Panc1 (cell line): ENCODE data around the gene CRTAC1. TPM values are rescaled to one million over a fixed set of nuclear protein-coding genes. Genes with fewer than 3 reads are reported as not detected.

Experiments used
- ATAC-seq: fragments of 200-7000 bp; cut with Tn5 transposase; 2 replicates; pipeline ENCODE4 v1.9.1; 2020; ENCODE audit warnings: mild to moderate bottlenecking, moderate library complexity
- BruUV-seq: library from RNA; stranded (reverse); fragments of 400-500 nt; replicated peaks from 2 replicates; lab custom pipeline; 2021; lab: Mats Ljungman, UMichigan
- CTCF ChIA-PET: fragments of 300-600 bp; sonication (Branson Sonifier 250); formaldehyde crosslinking; loops from one replicate; lab custom pipeline; 2022; ENCODE audit warnings: antibody characterized with exemption; lab: Charles Lee
- POLR2A ChIA-PET: fragments of 300-600 bp; sonication (Branson Sonifier 250); formaldehyde crosslinking; loops from one replicate; lab custom pipeline; 2022; ENCODE audit warnings: antibody characterized with exemption; lab: Charles Lee
- DNase-seq: peaks from one replicate; pipeline ENCODE4 v3.0.0-alpha.2; 2010; ENCODE audit warnings: low read depth, low spot score
- H3K27ac ChIP-seq: 2 replicates; pipeline ENCODE4 v1.5.1; 2011; ENCODE audit warnings: mild to moderate bottlenecking, low read length, inconsistent platforms
- H3K27me3 ChIP-seq: fragments of 200-500 bp; sonication (Bioruptor generic); 2 replicates; pipeline ENCODE4 v1.6.0; 2014; ENCODE audit warnings: low read length, inconsistent platforms; ENCODE audit not compliant: control insufficient read depth, insufficient read depth
- H3K36me3 ChIP-seq: fragments of 200-500 bp; sonication (Bioruptor generic); 2 replicates; pipeline ENCODE4 v1.5.1; 2014; ENCODE audit warnings: inconsistent platforms, mild to moderate bottlenecking, low read length, moderate library complexity; ENCODE audit not compliant: control insufficient read depth, insufficient read depth
- H3K4me1 ChIP-seq: 2 replicates; pipeline ENCODE4 v1.5.1; 2011; ENCODE audit warnings: inconsistent platforms, mild to moderate bottlenecking, low read length, moderate library complexity; ENCODE audit not compliant: control insufficient read depth, insufficient read depth
- H3K4me3 ChIP-seq, 2 experiments: 2 replicates each; pipeline ENCODE4 v1.5.1; 2011 to 2012; ENCODE audit warnings: low read depth in 2 of 2, low read length in 2 of 2, mild to moderate bottlenecking in 2 of 2, inconsistent platforms in 1 of 2, moderate library complexity in 1 of 2
- H3K9me3 ChIP-seq: fragments of 200-500 bp; sonication (Bioruptor generic); 2 replicates; pipeline ENCODE4 v1.5.1; 2014; ENCODE audit warnings: low read depth, mild to moderate bottlenecking, inconsistent platforms, low read length, moderate library complexity; ENCODE audit not compliant: control insufficient read depth, insufficient read depth
- POLR2AphosphoS5 ChIP-seq: IDR thresholded peaks from 2 replicates; pipeline ENCODE4 v1.6.1; 2012; ENCODE audit warnings: mild to moderate bottlenecking, low read depth, low read length, moderate library complexity
- SIN3A ChIP-seq: IDR thresholded peaks from 2 replicates; pipeline ENCODE4 v1.6.1; 2012; ENCODE audit warnings: low read depth, mild to moderate bottlenecking, low read length, moderate library complexity, borderline replicate concordance; ENCODE audit not compliant: insufficient read depth
- TCF7L2 ChIP-seq: IDR thresholded peaks from 2 replicates; pipeline ENCODE4 v1.6.1; 2011; ENCODE audit warnings: mild to moderate bottlenecking, low read depth, low read length, inconsistent platforms
- in situ Hi-C: cut with HindIII; loops from 2 replicates; pipeline ENCODE4 v1.10.0; 2016; ENCODE audit warnings: low sequenced_read_pairs, low pct_unique_long_range_greater_than_20kb
- intact Hi-C: fragments of 100-400 bp; cut with micrococcal nuclease; formaldehyde crosslinking; loops from one replicate; pipeline ENCODE4 v1.10.0; 2022; ENCODE audit not compliant: unreplicated experiment
- total RNA-seq: library from RNA; stranded (reverse); gene quantifications from one replicate; pipeline ENCODE4 v1.2.1, GENCODE V29; 2021; ENCODE audit not compliant: unreplicated experiment
- TF ChIP-seq, protein P1 (sequence below), 2 experiments: IDR thresholded peaks; 2 replicates each; pipeline ENCODE4 v1.6.1; 2011 to 2012; ENCODE audit warnings: low read depth in 2 of 2, control low read depth in 1 of 2, low read length in 1 of 2, mild to moderate bottlenecking in 1 of 2, moderate library complexity in 1 of 2; ENCODE audit not compliant: insufficient read depth in 1 of 2
- TF ChIP-seq, protein P2 (sequence below): fragments of 450-650 bp; IDR thresholded peaks from 2 replicates; pipeline ENCODE4 v1.5.1; 2017; ENCODE audit warnings: mild to moderate bottlenecking

The CRTAC1 gene
- total RNA-seq, 1 experiment from 2014 or later: 0.23 TPM

DNA sequence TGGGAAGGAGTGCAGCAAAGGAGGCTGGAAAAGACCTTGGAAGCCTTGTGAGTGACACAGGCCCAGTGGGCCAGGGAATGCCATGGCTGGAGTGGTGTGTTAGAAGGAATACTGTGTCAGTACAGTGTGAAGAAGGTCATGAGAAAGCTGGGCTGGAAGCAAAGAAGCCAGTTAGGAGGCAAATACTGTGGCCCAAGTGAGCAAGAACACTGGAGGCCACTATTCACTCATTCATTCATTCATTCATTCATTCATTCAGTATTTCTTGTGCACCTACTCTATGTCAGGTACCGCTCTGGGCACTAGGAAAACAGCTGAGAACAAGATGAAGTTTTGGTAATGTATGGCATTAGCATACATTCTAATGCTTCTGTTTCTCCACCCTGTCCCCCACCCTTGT is 9.6 kb downstream of the CRTAC1 start:
- H3K27ac ChIP-seq: no peak overlapping the region
- peaks cover 20% of the 10 kb centered on the region for H3K27me3 ChIP-seq
- TF ChIP-seq SIN3A: no peak
- H3K4me1 ChIP-seq: no peaks in the 10 kb centered on the region
- in situ Hi-C loops: no loop called here
- H3K9me3 ChIP-seq: no peaks in the 10 kb centered on the region
- POLR2A ChIA-PET: no interaction called here
- no peak for DNase-seq
- CTCF ChIA-PET: no interaction called here
- no TSS peak for BruUV-seq
- no peak overlapping the region for H3K4me3 ChIP-seq
- intact Hi-C loops: no loop called here
- ATAC-seq: no peak
- no peaks in the 10 kb centered on the region for H3K36me3 ChIP-seq

DNA sequence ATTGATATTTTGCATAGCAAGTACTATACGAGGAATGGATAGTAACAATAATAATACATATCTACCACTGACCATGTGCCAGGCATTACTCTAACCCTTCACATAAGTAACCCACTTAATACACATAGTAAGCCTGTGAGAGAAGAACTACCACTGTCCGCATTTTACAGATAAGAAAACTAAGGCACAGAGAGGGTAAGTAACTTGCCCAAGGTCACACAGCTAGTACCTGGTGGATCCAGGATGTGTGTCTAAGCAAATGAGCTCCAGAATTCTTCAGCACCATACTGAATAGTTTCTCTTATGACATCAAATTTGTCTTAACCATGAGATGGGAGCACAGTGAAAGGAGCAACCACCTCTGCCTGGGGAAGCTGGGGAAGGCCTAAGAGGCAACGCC is 10.2 kb downstream of the CRTAC1 start:
- H3K4me3 ChIP-seq: no peak overlapping the region
- ChIA-PET POLR2A (no interaction called here), CTCF (no interaction called here)
- H3K27me3 ChIP-seq: peaks cover 23% of the 10 kb centered on the region
- ATAC-seq (no peak), DNase-seq (no peak)
- H3K9me3 ChIP-seq: no peaks in the 10 kb centered on the region
- H3K4me1 ChIP-seq: no peaks in the 10 kb centered on the region
- intact Hi-C loops: no loop called here
- no peak for TF ChIP-seq SIN3A
- TF ChIP-seq POLR2AphosphoS5: no peak
- TF ChIP-seq, protein P1, sequence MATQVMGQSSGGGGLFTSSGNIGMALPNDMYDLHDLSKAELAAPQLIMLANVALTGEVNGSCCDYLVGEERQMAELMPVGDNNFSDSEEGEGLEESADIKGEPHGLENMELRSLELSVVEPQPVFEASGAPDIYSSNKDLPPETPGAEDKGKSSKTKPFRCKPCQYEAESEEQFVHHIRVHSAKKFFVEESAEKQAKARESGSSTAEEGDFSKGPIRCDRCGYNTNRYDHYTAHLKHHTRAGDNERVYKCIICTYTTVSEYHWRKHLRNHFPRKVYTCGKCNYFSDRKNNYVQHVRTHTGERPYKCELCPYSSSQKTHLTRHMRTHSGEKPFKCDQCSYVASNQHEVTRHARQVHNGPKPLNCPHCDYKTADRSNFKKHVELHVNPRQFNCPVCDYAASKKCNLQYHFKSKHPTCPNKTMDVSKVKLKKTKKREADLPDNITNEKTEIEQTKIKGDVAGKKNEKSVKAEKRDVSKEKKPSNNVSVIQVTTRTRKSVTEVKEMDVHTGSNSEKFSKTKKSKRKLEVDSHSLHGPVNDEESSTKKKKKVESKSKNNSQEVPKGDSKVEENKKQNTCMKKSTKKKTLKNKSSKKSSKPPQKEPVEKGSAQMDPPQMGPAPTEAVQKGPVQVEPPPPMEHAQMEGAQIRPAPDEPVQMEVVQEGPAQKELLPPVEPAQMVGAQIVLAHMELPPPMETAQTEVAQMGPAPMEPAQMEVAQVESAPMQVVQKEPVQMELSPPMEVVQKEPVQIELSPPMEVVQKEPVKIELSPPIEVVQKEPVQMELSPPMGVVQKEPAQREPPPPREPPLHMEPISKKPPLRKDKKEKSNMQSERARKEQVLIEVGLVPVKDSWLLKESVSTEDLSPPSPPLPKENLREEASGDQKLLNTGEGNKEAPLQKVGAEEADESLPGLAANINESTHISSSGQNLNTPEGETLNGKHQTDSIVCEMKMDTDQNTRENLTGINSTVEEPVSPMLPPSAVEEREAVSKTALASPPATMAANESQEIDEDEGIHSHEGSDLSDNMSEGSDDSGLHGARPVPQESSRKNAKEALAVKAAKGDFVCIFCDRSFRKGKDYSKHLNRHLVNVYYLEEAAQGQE (IDR thresholded peaks at IDR 0.05; ENCODE audit: insufficient read depth in 1 of 2, low read depth in 2 of 2, low read length in 1 of 2): no peak
- no peak for TF ChIP-seq TCF7L2
- TF ChIP-seq, protein P2, sequence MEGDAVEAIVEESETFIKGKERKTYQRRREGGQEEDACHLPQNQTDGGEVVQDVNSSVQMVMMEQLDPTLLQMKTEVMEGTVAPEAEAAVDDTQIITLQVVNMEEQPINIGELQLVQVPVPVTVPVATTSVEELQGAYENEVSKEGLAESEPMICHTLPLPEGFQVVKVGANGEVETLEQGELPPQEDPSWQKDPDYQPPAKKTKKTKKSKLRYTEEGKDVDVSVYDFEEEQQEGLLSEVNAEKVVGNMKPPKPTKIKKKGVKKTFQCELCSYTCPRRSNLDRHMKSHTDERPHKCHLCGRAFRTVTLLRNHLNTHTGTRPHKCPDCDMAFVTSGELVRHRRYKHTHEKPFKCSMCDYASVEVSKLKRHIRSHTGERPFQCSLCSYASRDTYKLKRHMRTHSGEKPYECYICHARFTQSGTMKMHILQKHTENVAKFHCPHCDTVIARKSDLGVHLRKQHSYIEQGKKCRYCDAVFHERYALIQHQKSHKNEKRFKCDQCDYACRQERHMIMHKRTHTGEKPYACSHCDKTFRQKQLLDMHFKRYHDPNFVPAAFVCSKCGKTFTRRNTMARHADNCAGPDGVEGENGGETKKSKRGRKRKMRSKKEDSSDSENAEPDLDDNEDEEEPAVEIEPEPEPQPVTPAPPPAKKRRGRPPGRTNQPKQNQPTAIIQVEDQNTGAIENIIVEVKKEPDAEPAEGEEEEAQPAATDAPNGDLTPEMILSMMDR: no peak
- H3K36me3 ChIP-seq: no peaks in the 10 kb centered on the region
- H3K27ac ChIP-seq: no peak overlapping the region
- BruUV-seq: no TSS peak
- in situ Hi-C loops: no loop called here

GRCh38 chr10:98019784-98020183 is 10.6 kb downstream of the CRTAC1 start:
- Histone ChIP-seq H3K4me1 (no peaks in the 10 kb centered on the region), H3K27me3 (peaks cover 23% of the 10 kb centered on the region), H3K4me3 (no peak overlapping the region), H3K9me3 (no peaks in the 10 kb centered on the region), H3K27ac (no peak overlapping the region), H3K36me3 (no peaks in the 10 kb centered on the region)
- ChIA-PET POLR2A (interaction anchor here (0.6 kb wide), 1 partner anchor 103 kb away, joined by 3 read pairs; no protein-coding TSS in a partner anchor), CTCF (no interaction called here)
- ATAC-seq (no peak), DNase-seq (no peak)
- in situ Hi-C loops (no loop called here), intact Hi-C loops (no loop called here)
- BruUV-seq: no TSS peak
- TF ChIP-seq TCF7L2 (no peak), POLR2AphosphoS5 (no peak), SIN3A (no peak)
- TF ChIP-seq, protein P2: no peak
- TF ChIP-seq, protein P1 (IDR thresholded peaks at IDR 0.05; ENCODE audit: insufficient read depth in 1 of 2, low read depth in 2 of 2, low read length in 1 of 2): no peak
